Measurements from ENCODE around the gene SLC6A18.

SLC6A18 gene

DNA sequence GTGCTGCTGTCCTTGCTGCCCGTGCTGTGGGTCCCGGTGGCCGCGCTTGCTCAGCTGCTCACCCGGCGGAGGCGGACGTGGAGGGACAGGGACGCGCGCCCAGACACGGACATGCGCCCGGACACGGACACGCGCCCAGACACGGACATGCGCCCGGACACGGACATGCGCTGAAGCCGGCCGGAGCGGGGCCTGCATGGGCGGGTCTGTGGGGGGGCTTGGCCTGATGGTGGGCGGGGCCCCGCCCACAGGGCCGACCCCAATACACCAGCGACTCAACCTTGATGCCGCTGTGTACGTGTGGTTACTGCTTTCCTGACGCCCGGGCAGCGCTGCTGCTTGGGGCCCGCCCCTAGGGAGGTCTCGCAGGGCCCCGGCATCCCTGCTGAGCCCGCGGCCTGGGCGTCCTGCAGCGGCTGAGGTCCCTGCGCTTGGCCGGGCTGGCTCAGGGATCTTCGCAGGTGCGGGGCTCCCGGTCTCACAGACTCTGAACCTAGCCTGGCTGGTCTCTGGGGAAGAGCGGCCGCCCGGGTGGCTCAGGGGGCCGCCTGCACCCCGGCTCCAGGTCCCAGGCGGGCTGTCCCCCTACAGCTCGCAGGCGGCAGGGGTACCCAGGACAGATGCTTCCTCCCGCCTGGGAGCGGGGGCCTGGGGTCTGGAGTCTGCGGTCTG lies 20.9 kb downstream of the SLC6A18 start:
- TF ChIP-seq, protein P1, sequence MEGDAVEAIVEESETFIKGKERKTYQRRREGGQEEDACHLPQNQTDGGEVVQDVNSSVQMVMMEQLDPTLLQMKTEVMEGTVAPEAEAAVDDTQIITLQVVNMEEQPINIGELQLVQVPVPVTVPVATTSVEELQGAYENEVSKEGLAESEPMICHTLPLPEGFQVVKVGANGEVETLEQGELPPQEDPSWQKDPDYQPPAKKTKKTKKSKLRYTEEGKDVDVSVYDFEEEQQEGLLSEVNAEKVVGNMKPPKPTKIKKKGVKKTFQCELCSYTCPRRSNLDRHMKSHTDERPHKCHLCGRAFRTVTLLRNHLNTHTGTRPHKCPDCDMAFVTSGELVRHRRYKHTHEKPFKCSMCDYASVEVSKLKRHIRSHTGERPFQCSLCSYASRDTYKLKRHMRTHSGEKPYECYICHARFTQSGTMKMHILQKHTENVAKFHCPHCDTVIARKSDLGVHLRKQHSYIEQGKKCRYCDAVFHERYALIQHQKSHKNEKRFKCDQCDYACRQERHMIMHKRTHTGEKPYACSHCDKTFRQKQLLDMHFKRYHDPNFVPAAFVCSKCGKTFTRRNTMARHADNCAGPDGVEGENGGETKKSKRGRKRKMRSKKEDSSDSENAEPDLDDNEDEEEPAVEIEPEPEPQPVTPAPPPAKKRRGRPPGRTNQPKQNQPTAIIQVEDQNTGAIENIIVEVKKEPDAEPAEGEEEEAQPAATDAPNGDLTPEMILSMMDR (IDR thresholded peaks at IDR 0.05; ENCODE audit: control insufficient read depth, insufficient read depth, low read depth, low read length, missing control alignments): no peak
- DNase-seq (ENCODE audit: low read depth): no peak

DNA sequence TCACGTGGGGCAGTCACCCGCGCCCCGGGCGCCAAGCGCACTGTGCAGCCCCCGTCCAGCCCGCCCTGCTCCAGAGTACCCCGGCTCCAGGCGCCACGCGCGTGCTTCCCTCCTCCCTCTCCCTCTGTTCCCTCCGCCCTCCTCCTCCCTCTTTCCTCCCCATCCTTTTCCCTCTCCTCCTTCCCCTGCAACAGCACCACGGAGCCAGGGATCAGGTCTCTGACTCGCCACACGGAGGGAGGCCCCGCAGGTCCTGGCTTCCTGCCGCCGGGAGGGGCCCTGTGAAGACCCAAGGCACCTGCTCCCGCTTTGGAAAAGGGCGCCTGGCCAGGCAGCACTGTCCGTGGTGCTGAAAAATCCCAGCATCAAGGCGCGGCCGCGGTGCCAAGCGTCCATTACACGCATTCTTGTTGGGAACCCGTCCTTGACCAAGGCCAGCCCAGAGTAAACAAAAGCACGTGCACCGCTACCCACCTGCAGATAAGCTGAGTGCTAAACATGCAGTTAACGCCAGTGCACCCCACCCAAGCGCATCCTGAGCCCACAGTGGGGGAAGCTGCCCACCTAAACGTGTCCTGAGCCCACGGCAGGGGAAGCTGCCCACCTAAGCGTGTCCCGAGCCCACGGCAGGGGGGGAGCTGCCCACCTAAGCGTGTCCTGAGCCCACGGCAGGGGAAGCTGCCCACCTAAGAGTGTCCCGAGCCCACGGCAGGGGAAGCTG lies 21.7 kb downstream of the SLC6A18 start:
- DNase-seq (ENCODE audit: low read depth): no peak
- TF ChIP-seq, protein P1 (IDR thresholded peaks at IDR 0.05; ENCODE audit: control insufficient read depth, insufficient read depth, low read depth, low read length, missing control alignments): no peak
- no peak overlapping the region for H3K4me3 ChIP-seq (ENCODE audit: control insufficient read depth, low read depth, low read length)

More for the DNA sequence above, 20.9 kb downstream of the SLC6A18 start:
- H3K4me3 ChIP-seq (ENCODE audit: control insufficient read depth, low read depth, low read length): no peak overlapping the region

DNA sequence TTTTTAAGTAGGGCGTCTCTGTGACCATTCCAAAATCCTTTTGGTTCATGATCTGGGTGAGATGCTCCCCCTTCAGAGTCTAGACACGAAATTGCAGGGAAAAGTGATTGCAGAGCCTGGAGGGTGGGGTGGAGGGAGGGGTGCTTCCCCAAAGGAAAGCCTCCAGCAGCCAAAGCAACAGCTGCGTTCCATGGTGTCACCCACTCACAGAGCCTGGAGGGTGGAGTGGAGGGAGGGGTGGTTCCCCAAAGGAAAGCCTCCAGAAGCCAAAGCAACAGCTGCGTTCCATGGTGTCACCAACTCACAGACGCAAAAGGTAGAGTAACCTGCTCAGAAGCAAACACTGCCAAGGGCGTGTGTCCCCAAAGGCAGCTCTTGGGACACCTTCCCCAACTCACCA lies 22.6 kb downstream of the SLC6A18 start:
- TF ChIP-seq, protein P1 (IDR thresholded peaks at IDR 0.05; ENCODE audit: control insufficient read depth, insufficient read depth, low read depth, low read length, missing control alignments): no peak
- H3K4me3 ChIP-seq (ENCODE audit: control insufficient read depth, low read depth, low read length): no peak overlapping the region
- DNase-seq (ENCODE audit: low read depth): no peak

DNA sequence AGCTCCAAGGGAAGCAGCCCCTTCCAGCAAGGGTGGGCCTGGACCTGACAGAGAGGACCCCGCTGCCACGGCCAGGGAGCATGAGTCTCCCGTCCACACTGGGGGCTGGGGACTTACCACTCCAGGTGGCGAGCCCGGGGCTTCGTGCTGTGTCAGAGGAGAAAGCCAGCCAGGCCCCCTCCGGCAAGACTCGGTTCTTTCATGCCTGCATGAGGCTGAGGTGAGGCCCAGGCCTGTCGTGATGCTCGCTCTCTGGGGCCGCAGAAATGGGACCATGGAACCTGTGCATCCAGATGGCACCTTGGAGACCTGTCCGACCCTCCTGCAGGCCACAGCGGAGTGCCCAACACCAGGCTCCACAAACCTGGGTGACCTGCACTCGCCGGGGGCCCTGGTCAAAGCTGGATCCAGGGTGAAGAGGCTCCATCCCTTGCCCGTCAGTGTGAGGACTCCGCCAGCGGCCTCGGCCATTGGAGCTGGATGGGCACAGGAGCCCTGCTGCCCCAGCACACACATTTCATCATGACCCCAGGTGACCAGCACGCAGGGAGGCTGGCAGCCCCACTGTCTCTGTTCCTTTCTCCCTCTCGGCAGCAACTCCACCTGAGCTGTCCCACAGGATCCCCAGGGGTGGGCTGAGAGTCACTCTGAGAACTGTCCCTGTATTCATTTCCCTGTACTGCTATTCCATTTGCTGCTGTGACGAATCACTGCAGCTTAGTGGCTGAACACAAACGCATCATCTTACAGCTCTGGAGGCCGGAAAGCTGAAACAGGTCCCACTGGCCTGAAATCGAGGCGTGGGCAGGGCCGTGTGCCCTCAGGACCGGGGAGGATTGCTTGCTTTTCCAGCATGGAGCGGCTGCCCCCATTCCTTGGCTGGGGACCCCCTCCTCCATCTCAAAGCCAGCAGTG lies 24.4 kb downstream of the SLC6A18 start:
- DNase-seq (ENCODE audit: low read depth): no peak
- TF ChIP-seq, protein P1 (IDR thresholded peaks at IDR 0.05; ENCODE audit: control insufficient read depth, insufficient read depth, low read depth, low read length, missing control alignments): no peak
- no peak overlapping the region for H3K4me3 ChIP-seq (ENCODE audit: control insufficient read depth, low read depth, low read length)

DNA sequence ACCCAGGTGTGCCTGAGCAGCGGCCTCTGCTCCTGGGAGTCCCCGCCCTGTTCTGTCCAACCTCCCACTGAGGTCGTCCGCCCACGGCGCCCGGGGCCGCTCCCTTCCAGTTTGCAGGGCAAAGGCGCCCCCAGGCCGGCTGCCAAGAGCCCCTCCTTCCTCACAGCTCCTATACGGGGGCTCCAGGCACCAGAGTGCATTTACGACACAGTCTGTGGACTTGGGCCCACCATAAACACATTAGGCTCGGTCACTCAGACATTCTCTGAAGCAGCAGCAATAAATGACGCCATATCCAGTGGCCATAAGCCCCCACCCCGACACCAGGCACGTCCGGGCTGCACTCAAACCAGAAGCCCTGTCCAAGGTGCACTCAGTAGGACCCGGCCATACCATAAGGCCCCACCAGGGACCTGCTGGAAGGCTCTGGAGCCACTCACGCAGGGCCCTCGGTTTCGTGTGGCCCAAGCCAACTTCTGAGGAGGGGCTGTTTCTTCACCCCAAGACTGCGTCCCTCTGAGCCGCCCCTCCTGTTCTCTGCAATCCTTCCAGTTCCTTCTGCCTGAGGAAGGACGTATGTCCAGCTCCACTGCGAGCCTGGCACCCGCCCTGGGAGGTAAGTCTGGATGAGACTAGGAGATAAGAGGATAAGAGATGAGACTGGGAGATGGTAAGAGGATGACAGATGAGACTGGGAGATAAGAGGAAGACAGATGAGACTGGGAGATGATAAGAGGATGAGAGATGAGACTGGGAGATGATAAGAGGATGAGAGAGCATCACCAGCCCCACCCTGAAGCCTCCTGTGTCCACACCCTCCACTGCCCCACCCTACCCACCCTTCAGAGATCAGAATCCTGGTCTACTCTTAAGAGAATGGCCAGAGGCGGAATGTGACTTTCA lies 26.7 kb downstream of the SLC6A18 start:
- no peak for DNase-seq (ENCODE audit: low read depth)
- TF ChIP-seq, protein P1 (IDR thresholded peaks at IDR 0.05; ENCODE audit: control insufficient read depth, insufficient read depth, low read depth, low read length, missing control alignments): no peak
- H3K4me3 ChIP-seq (ENCODE audit: control insufficient read depth, low read depth, low read length): no peak overlapping the region
